ENCODE data around the gene KIAA0825.

DNA sequence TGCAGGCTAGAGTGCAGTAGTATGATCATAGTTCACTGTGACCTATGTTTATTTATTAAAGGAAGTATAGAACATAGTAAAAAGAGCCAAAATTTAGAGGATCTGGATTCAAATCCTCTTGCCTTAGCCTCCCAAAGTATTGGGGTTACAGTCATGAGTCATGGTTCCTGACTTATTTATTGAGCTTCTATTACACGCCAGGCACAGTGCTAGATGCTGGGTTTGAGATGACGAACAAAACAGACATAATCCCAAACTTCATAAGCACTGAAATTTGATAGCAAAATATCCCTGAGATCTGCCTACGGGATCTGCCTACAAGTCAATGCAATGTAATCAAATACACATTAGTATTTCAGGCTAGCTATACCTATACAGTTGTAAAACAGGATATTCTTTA lies 2.5 kb downstream of the KIAA0825 start:
- TF ChIP-seq CTCF (IDR thresholded peaks at IDR 0.05) (no peak), POLR2A (IDR thresholded peaks at IDR 0.05) (no peak)
